Epithelial cell of esophagus (primary cell): ENCODE measurements around the gene MYL2.

Experiments used
- DNase-seq: peaks from one replicate; pipeline ENCODE4 v3.0.0; 2010; ENCODE audit warnings: low read depth
- H3K4me3 ChIP-seq: 2 replicates; pipeline ENCODE4 v1.5.1; 2011; ENCODE audit warnings: mild to moderate bottlenecking, low read length, control low read depth
- TF ChIP-seq, protein P1 (sequence below): IDR thresholded peaks from 2 replicates; pipeline ENCODE4 v1.5.1; 2011; ENCODE audit warnings: low read depth, mild to moderate bottlenecking, low read length, control low read depth, inconsistent platforms; ENCODE audit not compliant: insufficient read depth; ENCODE audit errors: missing control alignments

Gene MYL2

DNA sequence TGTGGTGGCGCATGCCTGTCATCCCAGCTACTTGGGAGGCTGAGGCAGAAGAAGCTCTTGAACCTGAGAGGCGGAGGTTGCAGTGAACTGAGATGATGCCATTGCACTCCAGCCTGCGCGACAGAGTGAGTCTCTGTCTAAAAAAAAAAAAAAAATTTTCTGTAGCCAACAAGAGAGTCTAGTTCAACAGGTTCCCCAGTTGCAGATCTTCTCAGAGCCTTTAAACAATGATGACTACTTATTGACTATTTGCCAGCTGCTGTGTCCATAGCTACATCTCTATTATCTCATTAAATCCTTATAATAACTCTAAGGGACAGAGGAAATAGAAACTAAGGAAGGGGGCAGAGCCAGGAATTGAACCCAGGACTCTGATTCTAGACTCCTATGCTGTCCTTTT, 15.2 kb upstream of the MYL2 start:
- TF ChIP-seq, protein P1, sequence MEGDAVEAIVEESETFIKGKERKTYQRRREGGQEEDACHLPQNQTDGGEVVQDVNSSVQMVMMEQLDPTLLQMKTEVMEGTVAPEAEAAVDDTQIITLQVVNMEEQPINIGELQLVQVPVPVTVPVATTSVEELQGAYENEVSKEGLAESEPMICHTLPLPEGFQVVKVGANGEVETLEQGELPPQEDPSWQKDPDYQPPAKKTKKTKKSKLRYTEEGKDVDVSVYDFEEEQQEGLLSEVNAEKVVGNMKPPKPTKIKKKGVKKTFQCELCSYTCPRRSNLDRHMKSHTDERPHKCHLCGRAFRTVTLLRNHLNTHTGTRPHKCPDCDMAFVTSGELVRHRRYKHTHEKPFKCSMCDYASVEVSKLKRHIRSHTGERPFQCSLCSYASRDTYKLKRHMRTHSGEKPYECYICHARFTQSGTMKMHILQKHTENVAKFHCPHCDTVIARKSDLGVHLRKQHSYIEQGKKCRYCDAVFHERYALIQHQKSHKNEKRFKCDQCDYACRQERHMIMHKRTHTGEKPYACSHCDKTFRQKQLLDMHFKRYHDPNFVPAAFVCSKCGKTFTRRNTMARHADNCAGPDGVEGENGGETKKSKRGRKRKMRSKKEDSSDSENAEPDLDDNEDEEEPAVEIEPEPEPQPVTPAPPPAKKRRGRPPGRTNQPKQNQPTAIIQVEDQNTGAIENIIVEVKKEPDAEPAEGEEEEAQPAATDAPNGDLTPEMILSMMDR = no peak
- no peak overlapping the region for H3K4me3 ChIP-seq
- peak; percentile 82 for DNase-seq

DNA sequence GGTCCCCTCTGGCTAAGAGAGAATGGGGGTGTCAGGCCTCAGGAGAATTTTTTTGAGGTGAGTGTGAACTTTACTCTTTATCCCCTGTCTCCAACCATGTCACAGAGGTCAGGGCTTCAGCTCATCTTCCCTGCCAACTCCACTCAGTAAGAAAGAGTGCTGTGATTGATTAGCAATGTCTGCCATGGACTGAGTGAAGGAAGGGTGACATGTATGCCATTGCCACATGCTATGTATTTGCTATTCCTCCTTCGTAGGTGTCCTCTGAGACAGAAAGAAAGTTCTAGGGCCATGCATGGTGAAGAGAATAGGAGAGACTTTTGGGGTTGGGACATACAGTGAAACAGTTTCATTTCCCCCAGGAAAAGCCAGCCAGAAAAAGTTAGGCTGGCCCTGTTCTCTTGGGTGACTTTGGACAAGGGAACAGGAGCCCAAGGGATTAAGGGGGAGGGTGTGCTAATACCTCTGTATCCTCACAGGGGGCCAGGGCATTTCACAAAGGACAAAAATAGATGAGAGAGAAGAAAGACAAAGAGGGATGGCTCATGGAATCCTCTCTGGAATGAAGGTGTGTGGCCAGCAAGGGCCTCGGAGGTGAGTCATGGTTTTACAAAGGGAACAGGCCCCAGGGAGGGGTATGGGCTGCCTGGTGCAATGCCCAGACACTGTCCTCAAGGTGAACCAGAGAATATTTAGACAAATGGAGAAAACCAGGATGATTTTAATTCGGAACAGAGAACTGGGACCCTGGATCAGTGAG, 13.9 kb upstream of the MYL2 start:
- no peak overlapping the region for H3K4me3 ChIP-seq

DNA sequence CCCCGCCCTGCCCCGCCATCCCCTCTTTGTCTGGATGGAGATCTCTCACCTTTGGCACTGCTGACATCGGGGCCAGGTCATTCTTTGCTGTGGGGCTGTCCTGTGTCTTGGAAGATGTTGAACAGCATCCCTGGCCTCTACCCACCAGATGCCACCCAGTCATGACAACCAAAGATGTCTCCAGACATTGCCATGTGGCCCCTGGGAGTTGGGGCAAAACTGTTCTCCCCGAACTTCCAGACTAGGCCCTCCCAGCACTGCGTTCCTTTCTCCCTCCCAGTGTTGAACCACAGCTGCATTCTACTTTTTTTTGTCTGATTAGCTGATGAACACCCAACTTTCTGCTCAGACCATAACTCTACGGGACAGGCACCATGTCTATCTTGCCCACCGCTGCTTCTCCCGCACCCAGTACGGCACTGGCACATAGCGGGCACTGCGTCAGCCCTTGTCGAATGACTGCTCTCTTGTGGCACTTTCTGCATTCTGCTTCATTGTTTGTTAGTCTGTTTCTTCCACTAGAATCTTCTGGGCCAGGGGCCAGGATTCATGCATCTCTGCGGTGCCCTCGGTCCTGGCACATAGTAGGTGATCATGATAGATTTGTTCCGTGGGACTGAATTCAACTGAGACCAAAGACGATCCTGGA, 13.1 kb upstream of the MYL2 start:
- DNase-seq = no peak
- no peak overlapping the region for H3K4me3 ChIP-seq
- TF ChIP-seq, protein P1 = no peak

More for the DNA sequence above, 13.9 kb upstream of the MYL2 start:
- TF ChIP-seq, protein P1 = no peak
- peak; percentile 91 for DNase-seq

DNA sequence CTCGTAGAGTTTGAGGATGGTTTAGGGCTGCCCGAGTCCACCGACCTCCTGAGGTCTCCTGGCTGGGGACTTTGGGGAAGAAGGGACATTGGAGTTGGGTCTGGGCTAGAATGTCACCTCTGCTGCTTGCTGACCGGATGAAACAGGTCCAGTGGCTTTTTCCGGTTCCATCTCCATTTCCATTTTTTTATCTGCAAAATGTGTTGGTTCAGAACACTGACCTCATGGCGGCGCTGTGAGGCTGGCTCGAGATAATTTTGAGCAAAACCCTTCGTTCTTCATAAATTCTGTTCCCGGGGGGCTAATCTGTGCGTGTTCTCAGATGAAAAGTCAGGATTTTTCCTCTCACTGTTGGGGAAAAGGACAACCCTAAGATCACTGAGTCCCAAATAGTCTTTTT, 11.7 kb upstream of the MYL2 start:
- no peak for DNase-seq
- no peak overlapping the region for H3K4me3 ChIP-seq
- TF ChIP-seq, protein P1 = peak; percentile 25

DNA sequence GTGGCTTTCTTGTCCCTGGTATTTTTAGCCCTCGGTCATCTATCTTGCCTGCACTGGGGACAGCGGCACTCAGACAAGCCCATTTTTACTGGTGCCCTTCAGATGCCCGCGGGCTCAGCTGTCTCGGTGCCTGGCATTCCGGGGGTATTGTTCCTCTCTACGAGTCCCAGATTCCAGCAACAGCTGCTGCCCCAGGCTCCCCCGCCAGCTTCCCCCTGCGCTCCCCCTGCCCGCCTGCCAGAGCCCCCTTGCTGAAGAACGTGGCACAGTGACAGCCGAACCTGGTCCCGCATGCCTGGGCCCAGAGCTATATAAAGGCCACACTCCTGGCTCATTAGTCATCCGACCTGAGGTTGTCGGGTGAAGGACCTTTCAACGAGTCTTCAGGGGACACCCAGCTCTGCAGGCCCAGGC, 10.9 kb upstream of the MYL2 start:
- TF ChIP-seq, protein P1 = no peak
- no peak overlapping the region for H3K4me3 ChIP-seq
- no peak for DNase-seq

DNA sequence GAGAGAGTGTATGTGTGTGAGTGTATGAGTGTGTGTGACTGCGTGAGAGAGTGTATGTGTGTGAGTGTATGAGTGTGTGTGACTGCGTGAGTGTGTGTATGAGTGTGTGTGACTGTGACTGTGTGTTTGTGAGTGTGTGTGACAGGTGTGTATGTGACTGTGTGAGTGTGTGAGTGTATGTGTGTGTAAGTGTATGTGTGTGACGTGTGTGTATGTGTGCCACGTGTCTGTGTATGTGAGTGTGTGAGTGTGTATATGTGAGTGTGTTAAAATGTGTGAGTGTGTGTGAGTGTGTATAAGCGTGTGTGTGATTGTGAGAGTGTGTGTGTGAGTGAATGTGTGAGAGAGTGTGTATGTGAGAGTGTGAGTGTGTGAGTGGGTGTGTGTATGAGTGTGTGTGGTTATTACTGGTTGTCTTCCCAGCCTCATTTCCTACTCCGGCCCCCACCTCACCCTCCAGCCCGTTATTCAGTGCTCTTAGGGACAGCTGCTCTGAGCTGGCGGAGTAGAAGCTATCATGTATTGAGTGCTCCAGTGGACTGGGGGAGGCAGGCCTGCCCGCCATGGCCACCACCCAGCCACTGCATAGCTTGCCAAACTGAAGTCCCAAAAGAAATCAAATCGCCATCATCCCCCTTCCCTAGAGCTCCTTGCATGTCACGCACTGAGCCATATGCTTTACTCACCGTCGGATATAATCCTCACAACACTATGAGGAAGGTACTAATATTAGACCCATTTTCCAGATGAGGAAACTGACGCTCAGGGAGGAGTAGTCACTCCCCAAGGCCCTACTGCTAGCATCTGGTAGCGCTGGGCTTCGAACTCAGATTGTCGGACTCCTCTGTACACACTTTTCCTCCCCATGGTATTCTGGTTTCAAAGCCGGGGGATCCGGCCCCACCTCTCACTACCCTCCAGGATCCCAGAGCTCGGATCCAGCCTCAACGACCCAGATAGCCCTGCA, 10.3 kb upstream of the MYL2 start:
- TF ChIP-seq, protein P1 = no peak
- DNase-seq = no peak
- H3K4me3 ChIP-seq = no peak overlapping the region
